ENCODE measurements around the gene FECH.
"Not testable (repeated sequence)": the region's sequence is repeated elsewhere in the genome, so short reads cannot be mapped to it uniquely, and the experiment has no call there.

FECH gene

GRCh38 chr18:57533868-57534510, 52.5 kb downstream of the FECH start:
- DNase-seq (ENCODE audit: extremely low read depth in 1 of 2, low read depth in 1 of 2): no peak

- no peak for DNase-seq (ENCODE audit: extremely low read depth in 1 of 2, low read depth in 1 of 2)
Observed at GRCh38 chr18:57533006-57533867, 53.3 kb downstream of the FECH start.

- no peak for DNase-seq (ENCODE audit: extremely low read depth in 1 of 2, low read depth in 1 of 2)
Observed at GRCh38 chr18:57529151-57529550, 57.4 kb downstream of the FECH start.

GRCh38 chr18:57527556-57528229, 58.8 kb downstream of the FECH start:
- no peak for DNase-seq (ENCODE audit: extremely low read depth in 1 of 2, low read depth in 1 of 2)

GRCh38 chr18:57523171-57523956, 63.1 kb downstream of the FECH start:
- no peak for DNase-seq (ENCODE audit: extremely low read depth in 1 of 2, low read depth in 1 of 2)

- not testable (repeated sequence) for DNase-seq (ENCODE audit: extremely low read depth in 1 of 2, low read depth in 1 of 2)
Observed at GRCh38 chr18:57522348-57522747, 64.2 kb downstream of the FECH start.

GRCh38 chr18:57519668-57520424, 66.7 kb downstream of the FECH start:
- DNase-seq (ENCODE audit: extremely low read depth in 1 of 2, low read depth in 1 of 2): no peak

- DNase-seq (ENCODE audit: extremely low read depth in 1 of 2, low read depth in 1 of 2): no peak
Observed at GRCh38 chr18:57518533-57518932, 68.0 kb downstream of the FECH start.

GRCh38 chr18:57516056-57516455, 70.4 kb downstream of the FECH start:
- no peak for DNase-seq (ENCODE audit: extremely low read depth in 1 of 2, low read depth in 1 of 2)

GRCh38 chr18:57505231-57505630, 81.3 kb downstream of the FECH start:
- no peak for DNase-seq (ENCODE audit: extremely low read depth in 1 of 2, low read depth in 1 of 2)

- no peak for DNase-seq (ENCODE audit: extremely low read depth in 1 of 2, low read depth in 1 of 2)
Observed at GRCh38 chr18:57502624-57503023, 83.9 kb downstream of the FECH start.

GRCh38 chr18:57498682-57499256, 87.7 kb downstream of the FECH start:
- DNase-seq (ENCODE audit: extremely low read depth in 1 of 2, low read depth in 1 of 2): no peak

All from activated CD8-positive, alpha-beta memory T cell treated with anti-CD3 and anti-CD28 coated beads for 1 hour (primary cell).